ENCODE data around the gene GATM. TPM values are rescaled to one million over a fixed set of nuclear protein-coding genes. Genes with fewer than 3 reads are reported as not detected.

GATM gene
- total and polyA plus RNA-seq, 2 experiments from 2014 or later, result 39.7 to 50.0 TPM

- peak overlapping the region; percentile 15 for H3K27ac ChIP-seq
- DNase-seq (ENCODE audit: low read depth in 1 of 2, low spot score in 1 of 2), result peak in 1 of 2 donors; percentile 64
- no peaks in the 10 kb centered on the region for H3K9me3 ChIP-seq (ENCODE audit: low read depth)
- peak overlapping the region; percentile 56 for H3K4me3 ChIP-seq
- peaks cover 26% of the 10 kb centered on the region for H3K27me3 ChIP-seq
- no peaks in the 10 kb centered on the region for H3K36me3 ChIP-seq
- peaks cover 9% of the 10 kb centered on the region for H3K4me1 ChIP-seq (ENCODE audit: low read depth)
- TF ChIP-seq CTCF (IDR thresholded peaks at IDR 0.05; ENCODE audit: low read depth, low read length), result no peak
Measured at GRCh38 chr15:45377609-45378148, 665 bp downstream of the GATM start.

DNA sequence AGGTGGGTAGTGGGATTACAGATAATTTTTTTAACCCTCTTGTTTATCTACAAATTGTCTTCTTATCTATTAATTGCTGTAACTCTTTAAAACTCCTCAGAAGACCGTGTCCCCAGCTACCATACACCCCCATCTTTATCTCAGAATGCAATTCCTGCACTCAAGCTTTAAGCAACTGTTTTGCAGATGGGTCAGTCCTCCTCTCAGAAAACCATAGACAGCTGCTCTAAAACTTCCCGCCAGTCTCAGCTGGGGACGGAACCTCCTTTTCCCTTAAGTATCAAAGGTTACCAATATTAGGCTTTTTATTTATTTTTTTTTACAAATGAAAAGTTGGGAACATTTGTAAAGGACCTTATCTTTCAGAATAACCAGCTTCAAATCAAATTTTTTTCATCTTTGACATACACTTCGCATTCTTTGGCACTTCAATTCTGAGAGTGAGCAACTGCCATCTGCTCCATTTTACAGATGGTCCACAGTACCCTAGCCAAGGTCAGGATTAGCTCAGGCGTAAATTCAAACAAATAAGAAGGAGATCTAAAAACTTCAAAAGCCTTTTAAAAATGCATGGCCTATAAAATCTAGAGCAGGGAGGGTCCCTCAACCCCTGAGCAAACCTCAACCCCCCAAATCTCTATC lies 1.3 kb downstream of the GATM start:
- H3K27ac ChIP-seq, result no peak overlapping the region
- TF ChIP-seq CTCF (IDR thresholded peaks at IDR 0.05; ENCODE audit: low read depth, low read length), result no peak
- H3K36me3 ChIP-seq, result no peaks in the 10 kb centered on the region
- no peak for DNase-seq (ENCODE audit: low read depth in 1 of 2, low spot score in 1 of 2)
- H3K27me3 ChIP-seq, result peaks cover 24% of the 10 kb centered on the region
- peak overlapping the region; percentile 56 for H3K4me3 ChIP-seq
- peaks cover 9% of the 10 kb centered on the region for H3K4me1 ChIP-seq (ENCODE audit: low read depth)
- no peaks in the 10 kb centered on the region for H3K9me3 ChIP-seq (ENCODE audit: low read depth)

DNA sequence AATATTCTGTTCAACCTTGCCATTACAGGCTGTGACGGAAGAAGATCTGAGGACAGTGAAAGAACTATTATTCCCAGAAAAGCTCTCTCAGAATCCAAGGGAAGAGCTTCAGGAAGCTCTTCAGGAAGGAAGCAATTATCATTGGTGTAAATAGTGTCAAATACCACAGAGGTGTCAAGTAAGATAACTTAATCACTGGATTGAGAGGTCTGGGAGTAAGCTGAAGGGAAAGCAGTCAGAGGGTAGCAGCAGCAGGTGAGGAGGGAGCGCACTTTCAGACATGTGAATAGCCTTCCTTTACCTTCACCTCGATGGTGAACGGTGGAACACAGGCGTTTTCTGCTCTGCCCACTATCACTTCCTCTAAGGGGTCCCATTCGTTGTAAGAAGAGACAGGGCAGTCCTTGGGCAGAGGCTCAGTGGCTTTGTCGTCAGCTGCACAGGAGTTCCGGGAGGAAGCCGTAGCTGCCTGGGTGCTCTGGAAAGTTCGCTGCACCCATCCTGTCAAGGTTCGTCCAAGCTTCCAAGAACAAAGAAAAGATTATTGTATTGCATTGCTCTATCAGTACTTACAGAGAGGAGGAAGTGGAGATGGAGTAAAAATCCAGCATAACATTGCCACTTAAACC lies 1.9 kb downstream of the GATM start:
- no peak for DNase-seq (ENCODE audit: low read depth in 1 of 2, low spot score in 1 of 2)
- Histone ChIP-seq H3K27me3 (peaks cover 17% of the 10 kb centered on the region), H3K9me3 (ENCODE audit: low read depth) (no peaks in the 10 kb centered on the region), H3K27ac (no peak overlapping the region), H3K4me1 (ENCODE audit: low read depth) (peaks cover 9% of the 10 kb centered on the region), H3K36me3 (no peaks in the 10 kb centered on the region), H3K4me3 (no peak overlapping the region)
- no peak for TF ChIP-seq CTCF (IDR thresholded peaks at IDR 0.05; ENCODE audit: low read depth, low read length)

GRCh38 chr15:45375836-45376235 lies 2.5 kb downstream of the GATM start:
- Histone ChIP-seq H3K9me3 (ENCODE audit: low read depth) (no peaks in the 10 kb centered on the region), H3K27me3 (peaks cover 13% of the 10 kb centered on the region), H3K4me3 (no peak overlapping the region), H3K4me1 (ENCODE audit: low read depth) (peaks cover 9% of the 10 kb centered on the region), H3K27ac (no peak overlapping the region), H3K36me3 (no peaks in the 10 kb centered on the region)
- TF ChIP-seq CTCF (IDR thresholded peaks at IDR 0.05; ENCODE audit: low read depth, low read length), result no peak
- DNase-seq (ENCODE audit: low read depth in 1 of 2, low spot score in 1 of 2), result no peak

DNA sequence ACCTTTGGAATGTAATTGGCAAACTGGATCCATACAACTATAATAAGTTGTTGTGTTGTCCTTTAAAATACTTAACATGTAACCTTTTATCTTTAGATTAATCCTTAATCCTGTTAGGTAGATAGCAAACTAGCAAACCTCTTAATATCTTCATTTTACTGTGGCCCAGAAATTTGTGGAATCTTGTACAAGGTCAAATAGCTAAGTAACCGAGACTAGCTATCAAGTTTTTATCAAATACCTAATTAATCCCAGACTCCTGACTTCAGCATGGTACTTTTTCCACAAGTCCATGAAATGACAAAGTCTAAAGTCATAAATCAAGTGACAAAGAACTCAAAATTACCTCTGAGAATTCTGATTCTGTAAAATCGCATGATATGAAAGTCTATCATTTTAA lies 4.4 kb downstream of the GATM start:
- Histone ChIP-seq H3K4me3 (no peak overlapping the region), H3K36me3 (no peaks in the 10 kb centered on the region), H3K27ac (no peak overlapping the region), H3K9me3 (ENCODE audit: low read depth) (no peaks in the 10 kb centered on the region), H3K27me3 (no peaks in the 10 kb centered on the region), H3K4me1 (ENCODE audit: low read depth) (peaks cover 9% of the 10 kb centered on the region)
- TF ChIP-seq CTCF (IDR thresholded peaks at IDR 0.05; ENCODE audit: low read depth, low read length), result no peak
- DNase-seq (ENCODE audit: low read depth in 1 of 2, low spot score in 1 of 2), result no peak
